GM18520 (cell line): ENCODE measurements around the gene JARID2.
"Not testable (repeated sequence)": the region's sequence is repeated elsewhere in the genome, so short reads cannot be mapped to it uniquely, and the experiment has no call there.

Experiments
- ATAC-seq: cut with Tn5 transposase; IDR thresholded peaks from one replicate; pipeline ENCODE4 v1.9.1; 2021; ENCODE audit not compliant: unreplicated experiment

The JARID2 gene

DNA sequence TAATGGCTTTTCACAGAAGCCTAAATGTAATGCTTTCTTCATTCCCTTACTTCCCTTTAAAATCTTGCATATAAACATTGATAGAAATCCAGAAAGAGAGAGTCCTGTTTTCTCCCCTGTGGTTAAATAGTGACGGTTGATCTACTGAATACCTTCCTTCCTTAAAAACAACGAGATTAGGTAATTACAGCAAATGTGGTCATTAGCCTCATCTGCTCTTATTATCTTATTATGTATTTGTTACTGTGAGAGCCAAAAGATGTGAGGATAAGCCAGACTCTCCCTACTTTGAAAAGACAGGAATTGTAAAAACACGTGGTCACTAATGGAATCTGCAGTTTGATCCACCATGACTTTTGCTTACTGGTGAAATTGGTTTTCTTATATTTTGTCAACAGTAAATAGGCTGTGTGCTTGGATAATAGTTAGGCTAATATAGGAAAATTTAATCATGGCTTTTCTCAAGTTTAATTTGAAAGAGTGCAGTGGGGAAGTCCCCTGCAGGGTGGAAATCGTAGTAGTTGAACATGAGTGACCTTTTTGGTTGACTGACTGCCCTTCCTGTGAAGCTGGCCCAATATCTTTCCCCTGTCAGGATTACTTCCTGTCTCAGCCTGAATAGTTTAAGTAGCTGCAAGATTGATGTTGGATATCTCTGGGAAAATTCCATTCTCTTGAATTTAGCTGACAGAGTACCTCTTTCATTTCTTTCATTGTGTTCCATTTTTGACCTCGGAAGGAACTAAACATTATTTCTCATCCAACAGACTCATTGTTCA, 62.8 kb downstream of the JARID2 start:
- ATAC-seq: no peak

DNA sequence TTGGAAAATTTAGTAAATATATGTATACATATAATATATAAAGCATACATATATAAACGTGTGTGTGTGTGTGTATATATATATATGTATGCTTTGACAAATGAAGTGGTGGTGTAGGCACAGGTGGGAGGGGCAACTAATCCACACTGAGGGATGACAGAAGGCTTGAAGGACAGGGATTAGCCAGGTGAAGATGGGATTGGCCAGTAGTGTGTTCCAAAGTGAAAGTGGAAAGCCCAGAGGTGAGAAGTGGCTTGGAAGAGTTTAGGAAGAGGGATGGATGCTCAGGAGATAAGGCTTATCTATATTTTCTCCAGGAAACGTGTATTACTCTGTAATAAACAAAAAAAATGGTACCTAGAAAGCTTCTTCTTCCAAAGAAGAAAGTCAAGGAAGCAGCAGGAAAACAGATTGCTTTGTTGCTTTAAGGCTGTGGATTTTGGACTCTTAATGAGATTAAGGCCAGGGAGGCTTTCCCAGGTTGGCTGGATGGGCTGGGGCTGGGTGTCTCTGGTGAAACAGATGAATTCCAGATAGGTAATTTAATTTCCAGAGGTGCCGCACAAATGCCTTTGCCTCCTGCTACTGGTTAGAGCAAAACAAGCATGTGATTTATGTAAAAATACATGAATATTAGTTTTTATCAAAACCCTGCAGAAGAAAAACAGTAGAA, 63.9 kb downstream of the JARID2 start:
- no peak for ATAC-seq

DNA sequence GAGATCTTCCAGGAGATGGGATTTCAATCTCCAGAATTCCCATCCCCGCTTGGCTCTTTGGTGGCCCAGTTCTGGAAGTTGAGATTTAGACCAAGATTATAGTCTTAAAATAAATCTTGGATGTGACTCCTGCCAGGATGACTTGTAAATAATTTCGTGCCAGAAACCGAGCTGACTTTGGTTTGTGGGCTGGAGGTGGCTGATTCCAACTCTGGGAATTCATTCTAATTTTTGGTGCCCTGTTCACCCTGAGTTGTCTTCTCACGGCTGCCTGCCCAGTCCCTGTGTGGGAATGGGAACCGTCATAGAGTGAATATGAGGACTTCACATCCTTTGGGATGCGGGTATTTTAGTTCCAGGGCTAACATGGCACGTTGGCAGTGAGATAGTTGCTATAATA, 64.8 kb downstream of the JARID2 start:
- ATAC-seq: no peak

DNA sequence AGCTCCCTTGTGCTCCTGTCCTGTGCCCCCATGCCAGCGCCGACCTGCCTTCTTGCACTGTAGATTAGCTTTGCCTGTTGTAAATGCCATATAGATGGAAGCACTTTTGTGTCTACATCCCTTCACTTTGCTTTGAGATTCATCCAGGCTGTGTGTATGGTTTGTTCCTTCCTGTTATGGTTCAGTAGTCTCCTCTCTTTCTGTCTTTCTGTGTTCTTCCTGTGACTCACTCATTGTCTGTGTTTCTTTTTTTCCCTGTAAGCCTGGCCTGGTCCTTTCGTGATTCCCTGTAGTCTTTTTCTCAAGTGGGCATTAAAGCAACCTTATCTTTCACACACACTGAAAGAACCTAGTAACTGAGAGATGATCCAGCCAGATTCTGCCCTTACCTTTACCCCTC, 66.6 kb downstream of the JARID2 start:
- no peak for ATAC-seq

DNA sequence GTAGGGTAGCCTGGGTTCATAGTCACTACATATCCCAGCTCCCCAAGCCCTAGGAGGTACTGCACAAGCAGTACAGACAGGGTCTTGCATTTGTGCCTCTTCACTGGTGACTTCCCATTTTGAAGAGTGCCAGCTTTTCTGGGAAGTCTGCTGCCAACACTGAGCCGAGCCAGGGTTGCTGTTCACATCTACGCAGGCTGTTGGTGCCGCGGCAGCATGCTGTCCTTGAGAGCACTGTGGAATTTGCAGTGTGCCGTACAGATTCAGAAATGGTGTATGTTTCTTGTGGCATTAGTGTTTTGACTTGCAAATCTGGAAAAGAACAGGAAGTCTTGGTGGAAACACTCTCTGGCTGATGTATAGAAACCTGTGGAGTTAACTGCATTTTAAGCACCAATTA, 67.5 kb downstream of the JARID2 start:
- ATAC-seq: no peak

DNA sequence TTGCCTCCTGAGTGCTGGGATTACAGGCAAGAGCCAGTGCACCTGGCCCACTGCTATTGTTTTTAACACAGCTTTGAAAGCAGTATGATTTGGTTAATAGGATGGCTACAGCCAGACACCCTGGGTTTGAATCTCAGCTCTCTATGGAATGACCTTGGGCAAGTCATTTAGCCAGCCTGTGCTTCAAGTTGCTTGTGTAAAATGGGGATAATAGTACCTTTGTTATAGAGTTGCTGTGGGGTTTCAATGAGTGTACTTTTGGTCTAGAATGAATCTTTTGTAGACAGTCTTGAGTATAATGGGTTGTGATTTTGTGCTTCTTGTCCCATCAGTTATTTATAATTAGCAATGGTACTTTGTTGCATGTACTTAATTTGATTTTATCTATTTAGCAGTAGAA, 70.9 kb downstream of the JARID2 start:
- no peak for ATAC-seq

DNA sequence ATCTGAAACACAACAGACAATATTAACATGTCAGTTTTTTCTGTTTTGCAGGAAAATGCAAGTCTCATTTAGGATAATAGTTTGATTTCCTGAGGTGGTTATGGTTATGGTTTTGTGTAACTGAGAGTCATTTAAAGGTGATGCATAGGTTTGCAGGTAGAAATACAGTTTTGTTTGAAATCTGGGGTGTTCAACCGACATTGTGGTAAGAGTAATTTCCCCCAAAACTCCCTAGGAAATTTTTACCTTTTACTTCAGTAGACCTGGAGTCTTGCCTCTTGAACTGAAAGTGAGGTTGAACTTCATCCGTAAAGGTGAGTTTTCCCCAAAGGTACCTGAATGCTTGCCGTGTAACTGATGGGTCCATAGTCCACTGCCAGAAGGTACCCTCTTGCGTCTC, 71.4 kb downstream of the JARID2 start:
- no peak for ATAC-seq

DNA sequence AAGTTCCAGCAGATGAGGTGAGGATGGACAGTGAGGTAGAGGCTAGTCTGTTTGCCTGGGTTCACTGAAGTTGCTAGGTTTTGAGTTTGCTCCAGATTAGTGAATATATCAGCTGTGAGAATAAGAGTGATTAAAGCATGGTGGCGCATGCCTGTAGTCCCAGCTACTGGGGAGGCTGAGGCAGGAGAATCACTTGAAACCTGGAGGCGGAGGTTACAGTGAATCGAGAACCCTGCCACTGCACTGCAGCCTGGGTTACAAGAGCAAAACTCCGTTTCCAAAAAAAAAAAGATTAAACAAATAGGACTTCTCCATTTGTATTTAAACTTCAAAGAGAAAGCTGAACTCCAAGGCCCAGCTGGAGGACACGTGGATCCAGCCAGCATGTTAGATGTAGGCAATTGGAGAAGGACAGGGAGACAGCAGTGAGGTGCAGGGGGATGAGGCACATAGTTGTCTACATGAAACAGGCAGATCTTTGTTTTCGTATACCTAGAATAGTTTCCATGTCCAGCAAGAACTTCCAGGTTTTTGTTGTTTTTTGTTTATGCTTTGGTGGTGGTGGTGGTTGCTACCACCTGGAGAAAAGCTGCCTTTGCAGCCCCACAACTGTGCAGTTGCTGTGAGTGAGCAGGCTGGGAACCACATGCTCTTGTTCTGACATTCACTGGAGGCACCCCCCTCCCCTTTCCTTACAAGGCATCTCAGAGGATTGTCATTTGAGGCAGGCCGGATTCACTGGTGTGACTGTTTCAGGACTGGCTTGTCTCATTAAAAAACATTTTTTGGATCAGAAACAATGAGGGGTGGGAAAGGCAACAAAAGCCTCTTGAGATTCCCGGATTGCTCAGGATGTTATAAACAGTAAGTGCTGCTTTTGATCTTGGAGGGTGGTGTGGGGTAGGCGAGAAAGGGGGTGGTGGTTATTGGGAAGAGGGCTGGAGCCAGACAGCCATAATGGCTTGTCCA, 72.3 kb downstream of the JARID2 start:
- no peak for ATAC-seq

DNA sequence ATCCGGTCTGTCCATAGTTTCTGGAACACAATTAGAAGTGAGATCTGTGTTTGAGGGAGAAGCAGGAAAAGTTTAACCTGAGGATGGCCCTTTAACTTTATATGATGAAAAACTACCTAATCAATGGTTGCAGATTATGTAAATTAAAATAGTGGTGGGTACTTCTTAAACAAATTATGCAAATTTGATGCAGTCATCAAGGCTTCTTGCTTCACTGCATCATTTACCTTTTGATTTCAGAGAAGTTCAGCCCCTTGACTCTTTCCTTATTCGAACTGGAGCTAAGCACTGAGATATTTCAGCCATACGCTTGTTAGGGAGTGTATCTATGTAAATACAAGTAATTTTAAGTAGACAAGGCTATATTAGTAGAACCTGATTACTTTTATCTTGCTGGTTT, 73.8 kb downstream of the JARID2 start:
- no peak for ATAC-seq

DNA sequence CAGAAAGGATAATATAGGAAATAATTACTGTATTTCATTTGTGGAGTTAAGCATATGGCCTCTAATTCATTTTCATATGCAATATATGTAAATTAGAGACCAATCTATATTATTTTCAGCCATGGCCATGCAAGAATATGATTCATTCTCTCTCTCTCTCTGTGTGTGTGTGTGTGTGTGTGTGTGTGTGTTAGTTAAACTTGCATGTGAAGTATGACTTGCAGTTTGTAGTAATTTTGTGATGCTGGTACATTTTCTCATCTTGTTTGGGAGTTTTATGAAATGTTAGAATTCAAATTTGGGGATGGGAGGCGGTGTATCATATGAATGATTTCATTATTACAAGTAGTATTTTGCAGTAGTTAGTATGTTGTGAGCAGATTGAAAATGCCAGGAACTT, 74.8 kb downstream of the JARID2 start:
- no peak for ATAC-seq

DNA sequence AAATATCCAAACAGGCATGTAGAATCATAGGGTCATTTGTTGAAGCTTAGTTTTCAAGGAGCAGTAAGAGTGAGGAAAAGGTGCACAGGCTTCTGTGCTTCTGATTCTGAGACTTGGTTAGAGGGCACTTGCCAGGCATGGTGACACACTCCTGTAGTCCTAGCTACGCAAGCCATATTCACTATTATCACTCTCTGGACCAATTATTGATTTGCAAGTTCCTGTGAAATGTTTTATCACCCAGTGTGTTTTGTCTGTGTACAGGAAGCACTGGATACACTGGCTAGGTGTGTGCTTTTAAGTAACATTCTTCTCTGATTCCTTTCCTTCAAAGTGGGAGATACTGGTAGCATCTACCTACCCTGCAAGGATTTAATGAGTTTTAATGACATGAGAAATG, 76.3 kb downstream of the JARID2 start:
- ATAC-seq: no peak

DNA sequence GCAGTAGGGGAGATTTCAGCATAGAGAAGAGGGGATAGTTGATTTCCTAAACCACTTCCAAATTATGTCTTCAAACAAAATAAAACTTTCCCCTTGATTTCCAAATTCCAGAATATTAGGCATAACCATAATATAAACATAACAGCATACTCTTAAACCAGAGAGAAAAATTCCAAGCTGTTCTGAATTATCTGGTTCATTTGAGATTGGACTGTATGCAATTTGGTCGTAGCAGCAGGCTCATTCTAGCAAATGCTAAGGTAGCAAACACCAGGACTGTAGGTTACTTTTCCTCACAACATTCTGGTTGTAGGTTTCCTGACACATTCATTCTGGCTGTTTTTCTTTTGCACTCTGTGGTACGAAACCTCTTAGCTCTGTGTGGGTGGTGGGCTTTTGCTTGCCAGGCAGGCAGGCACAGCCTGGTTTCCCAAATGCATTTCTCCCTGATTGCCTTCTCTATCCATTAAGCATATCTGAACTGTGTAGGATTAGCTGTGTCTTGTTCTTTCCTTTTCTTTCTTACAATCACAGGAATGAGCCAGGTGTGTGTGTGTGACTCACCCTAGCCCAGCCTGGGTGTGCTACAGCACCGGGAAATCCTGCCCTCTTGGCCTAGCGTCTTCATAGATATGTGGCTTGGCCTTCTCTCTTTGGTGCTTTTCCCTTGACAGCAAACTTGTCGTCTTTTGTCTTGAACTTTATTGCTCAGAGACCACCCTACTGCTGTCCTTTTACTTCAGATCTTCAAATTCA, 77.1 kb downstream of the JARID2 start:
- no peak for ATAC-seq

DNA sequence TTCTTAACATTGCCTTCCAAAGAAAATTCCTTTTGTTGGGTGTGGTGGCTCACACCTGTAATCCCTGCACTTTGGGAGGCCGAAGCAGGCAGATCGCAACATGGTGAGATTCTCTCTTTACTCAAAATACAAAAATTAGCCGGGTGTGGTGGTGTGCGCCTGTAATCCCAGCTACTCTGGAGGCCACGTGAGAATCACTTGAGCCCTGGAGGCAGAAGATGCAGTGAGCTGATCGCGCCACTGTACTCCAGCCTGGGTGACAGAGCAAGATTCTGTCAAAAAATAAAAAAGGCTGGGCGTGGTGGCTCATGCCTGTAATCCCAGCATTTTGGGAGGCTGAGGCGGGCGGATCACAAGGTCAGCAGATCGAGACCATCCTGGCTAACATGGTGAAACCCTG, 77.7 kb downstream of the JARID2 start:
- ATAC-seq: not testable (repeated sequence)

DNA sequence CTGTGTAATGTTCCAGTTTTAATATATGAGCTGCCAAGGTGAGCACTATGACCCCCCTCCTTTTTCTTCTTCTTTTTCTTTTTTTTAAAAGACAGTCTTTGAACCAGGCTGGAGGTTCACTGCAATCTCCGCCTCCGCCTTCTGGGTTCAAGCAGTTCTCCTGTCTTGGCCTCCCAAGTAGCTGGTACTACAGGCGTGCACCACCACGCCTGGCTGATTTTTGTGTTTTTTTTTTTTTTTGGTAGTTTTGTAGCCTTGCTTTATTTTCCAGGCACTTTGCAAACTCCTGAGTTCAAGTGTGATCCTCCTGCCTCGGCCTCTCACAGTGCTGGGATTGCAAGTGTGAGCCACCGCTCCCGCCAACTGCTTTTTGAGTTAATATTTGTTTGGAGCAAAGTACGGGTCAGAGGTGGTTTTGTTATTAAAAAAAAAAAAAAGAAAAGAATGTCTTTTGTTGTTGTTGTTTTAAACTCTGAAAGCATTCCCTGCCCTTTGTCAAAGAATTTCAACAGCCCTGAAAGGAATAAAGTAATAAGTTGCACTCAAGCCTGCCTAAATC, 78.6 kb downstream of the JARID2 start:
- ATAC-seq: no peak

DNA sequence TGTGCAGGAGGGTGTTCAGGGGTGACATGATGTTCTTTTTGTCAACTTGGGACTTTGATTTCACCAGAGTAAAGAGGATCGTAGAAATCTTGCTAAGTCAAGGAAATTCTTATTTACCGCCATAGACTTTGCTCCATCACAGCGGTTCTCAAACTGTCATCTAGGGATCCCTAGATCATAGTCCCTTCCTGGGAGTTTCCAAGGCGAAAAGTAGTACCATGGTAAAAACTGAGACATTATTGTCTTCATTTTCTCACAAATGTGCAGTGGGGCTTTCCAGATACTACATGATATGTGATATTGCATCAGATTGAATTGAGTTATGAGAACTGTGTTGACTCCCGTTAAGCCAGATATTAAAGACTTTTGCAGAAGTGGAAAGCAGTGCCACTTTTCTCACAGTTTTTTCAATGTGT, 79.7 kb downstream of the JARID2 start:
- no peak for ATAC-seq

DNA sequence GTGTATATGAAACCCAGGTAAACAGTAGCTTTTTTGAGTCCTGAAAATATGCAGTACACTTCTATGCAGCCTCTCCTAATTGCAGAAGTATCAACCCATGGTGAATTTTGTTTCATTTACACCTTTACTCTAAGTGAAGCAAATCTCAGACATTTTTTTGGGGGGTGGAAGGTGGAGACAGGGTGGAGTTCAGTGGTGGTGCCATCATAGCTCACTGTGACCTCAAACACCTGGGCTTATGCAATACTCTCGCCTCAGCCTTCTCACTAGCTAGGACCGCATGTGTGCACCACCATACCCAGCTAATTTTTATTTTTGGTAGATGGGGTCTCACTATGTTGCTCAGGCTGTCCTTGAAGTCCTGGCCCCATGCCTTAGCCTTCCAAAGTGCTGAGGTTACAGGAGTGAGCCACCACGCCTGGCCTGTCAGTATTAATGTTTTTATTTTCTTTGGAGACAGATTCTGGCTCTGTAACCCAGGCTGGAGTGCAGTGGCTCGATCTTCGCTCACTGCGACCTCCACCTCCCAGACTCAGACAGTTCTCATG, 80.3 kb downstream of the JARID2 start:
- no peak for ATAC-seq

DNA sequence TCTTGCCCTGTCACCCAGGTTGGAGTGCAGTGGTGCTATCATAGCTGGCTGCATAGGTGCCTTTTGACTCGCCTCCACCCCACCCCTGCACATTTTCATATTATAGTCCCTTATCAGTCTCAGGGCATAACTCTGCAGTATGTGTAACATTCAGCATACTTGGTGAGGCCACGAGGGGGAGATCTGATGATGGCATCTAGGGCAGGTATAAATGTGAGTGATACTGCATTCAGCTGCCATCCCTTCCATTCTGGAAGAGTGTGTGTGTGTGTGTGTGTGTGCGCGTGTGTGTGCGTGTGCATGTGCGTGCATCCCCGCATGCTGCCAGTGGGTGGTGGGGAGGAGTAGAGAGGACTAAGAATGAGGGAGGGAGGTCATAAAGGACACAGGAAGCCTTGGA, 81.4 kb downstream of the JARID2 start:
- ATAC-seq: no peak

DNA sequence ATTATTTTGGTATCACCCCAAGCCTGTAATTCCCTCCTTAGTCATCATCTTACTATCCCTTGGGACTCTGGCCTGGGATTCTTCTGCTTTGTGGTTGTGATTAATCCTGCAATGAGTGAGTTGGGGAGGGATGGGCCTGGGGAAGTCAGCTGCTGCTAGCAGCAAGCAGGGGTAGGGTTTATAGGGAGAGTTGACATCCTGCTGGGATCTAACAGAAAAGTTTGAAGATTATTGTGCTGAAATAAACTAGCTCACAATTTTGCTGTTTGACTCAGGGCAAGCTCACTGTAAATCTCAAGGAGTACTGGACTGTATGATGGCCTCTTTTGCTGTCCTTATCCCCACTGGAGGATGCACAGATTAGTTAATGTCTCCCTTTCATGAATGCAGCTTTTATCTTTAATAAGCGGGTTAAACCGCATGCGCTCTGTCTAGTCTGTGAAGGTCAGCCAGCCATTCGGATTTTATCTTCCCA, 83.4 kb downstream of the JARID2 start:
- ATAC-seq: no peak

DNA sequence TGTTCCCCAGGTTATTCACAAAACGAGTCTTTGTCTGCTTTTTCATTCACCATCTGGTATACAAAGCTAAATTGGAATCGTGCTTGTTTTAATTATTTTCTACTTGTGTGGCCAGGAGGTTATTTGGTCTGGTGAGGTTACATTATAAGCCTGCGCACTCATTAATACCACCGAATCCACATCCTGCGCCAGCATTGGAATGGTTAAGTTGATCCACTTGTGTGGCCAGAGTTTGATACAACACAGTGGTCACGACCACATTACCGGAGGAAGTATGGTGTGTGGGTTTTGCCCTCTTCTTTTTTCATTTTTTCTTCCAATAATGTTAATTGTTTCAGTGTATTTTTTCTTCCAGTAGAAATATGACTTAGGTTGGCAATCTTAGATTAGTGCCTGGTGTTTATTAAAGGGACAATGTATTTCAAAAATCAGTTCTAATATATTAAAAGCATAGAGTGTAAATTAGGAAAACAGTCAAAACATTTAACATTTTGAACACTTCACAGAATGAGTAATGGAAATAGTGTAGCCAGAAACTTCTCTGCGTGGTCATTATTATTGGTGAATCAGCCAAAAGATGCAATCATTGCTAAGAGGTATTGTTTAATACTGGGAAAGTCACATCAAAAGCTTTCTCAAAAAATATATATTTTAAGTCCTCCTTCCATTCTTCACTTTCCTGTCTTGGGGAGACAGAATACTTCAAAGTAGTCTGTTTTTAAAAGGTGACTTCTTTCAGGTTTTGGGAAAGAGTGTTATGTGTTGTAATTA, 84.5 kb downstream of the JARID2 start:
- ATAC-seq: no peak
